ENCODE data around the gene PARD3B.

PARD3B gene

GRCh38 chr2:205545971-205546816 is 1000.9 kb downstream of the PARD3B start:
- no peak for ATAC-seq (ENCODE audit: low read depth)
- H3K27ac ChIP-seq (ENCODE audit: poor library complexity, severe bottlenecking): no peak overlapping the region

DNA sequence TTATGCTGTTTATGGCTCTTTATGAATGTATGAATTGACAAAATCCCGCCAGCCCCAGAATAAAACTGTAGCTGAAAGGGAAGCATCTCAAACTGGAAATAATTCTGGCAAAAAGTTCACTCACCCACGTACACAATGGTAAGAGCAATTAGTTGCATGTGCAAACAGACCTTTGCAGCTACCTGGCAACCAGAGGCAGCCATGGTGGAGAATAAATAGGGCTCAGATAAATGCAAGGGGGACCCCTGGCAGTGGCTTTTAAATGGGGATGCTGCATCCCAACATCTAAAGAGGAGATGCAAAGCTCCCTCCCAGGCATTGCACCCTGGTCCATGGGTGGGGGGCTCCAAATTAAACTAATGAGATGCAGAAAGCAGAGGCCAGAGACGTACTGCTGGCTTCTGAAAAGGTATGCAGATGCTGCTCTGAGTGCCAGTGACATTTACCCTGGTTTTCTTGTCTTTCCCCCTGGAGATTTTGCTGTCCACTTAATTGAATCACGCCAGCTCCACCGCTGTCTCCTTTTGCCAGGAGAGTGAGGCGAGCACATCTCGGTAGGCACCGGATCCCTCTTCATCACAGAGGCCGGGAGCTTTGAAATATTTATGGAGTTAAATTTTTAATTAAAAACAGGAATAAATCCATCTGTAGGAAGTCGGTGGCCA is 1010.4 kb downstream of the PARD3B start:
- DNase-seq (ENCODE audit: low spot score): no peak
- no peaks in the 10 kb centered on the region for H3K27me3 ChIP-seq (ENCODE audit: insufficient read depth, poor library complexity, severe bottlenecking)

More at GRCh38 chr2:205545971-205546816, 1000.9 kb downstream of the PARD3B start:
- no peak for DNase-seq (ENCODE audit: low spot score)
- H3K27me3 ChIP-seq (ENCODE audit: insufficient read depth, poor library complexity, severe bottlenecking): no peaks in the 10 kb centered on the region
- H3K4me1 ChIP-seq (ENCODE audit: insufficient read depth, poor library complexity, severe bottlenecking): no peaks in the 10 kb centered on the region
- H3K9me3 ChIP-seq (ENCODE audit: severe bottlenecking): no peaks in the 10 kb centered on the region
- TF ChIP-seq, protein P1, sequence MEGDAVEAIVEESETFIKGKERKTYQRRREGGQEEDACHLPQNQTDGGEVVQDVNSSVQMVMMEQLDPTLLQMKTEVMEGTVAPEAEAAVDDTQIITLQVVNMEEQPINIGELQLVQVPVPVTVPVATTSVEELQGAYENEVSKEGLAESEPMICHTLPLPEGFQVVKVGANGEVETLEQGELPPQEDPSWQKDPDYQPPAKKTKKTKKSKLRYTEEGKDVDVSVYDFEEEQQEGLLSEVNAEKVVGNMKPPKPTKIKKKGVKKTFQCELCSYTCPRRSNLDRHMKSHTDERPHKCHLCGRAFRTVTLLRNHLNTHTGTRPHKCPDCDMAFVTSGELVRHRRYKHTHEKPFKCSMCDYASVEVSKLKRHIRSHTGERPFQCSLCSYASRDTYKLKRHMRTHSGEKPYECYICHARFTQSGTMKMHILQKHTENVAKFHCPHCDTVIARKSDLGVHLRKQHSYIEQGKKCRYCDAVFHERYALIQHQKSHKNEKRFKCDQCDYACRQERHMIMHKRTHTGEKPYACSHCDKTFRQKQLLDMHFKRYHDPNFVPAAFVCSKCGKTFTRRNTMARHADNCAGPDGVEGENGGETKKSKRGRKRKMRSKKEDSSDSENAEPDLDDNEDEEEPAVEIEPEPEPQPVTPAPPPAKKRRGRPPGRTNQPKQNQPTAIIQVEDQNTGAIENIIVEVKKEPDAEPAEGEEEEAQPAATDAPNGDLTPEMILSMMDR (IDR thresholded peaks at IDR 0.05; ENCODE audit: poor library complexity, severe bottlenecking): no peak
- no peaks in the 10 kb centered on the region for H3K36me3 ChIP-seq (ENCODE audit: low read depth)
- no peak overlapping the region for H3K4me3 ChIP-seq (ENCODE audit: severe bottlenecking)

GRCh38 chr2:205556357-205556756 is 1011.1 kb downstream of the PARD3B start:
- Histone ChIP-seq H3K4me1 (ENCODE audit: insufficient read depth, poor library complexity, severe bottlenecking) (no peaks in the 10 kb centered on the region), H3K36me3 (ENCODE audit: low read depth) (no peaks in the 10 kb centered on the region), H3K27ac (ENCODE audit: poor library complexity, severe bottlenecking) (no peak overlapping the region), H3K9me3 (ENCODE audit: severe bottlenecking) (no peaks in the 10 kb centered on the region), H3K27me3 (ENCODE audit: insufficient read depth, poor library complexity, severe bottlenecking) (no peaks in the 10 kb centered on the region), H3K4me3 (ENCODE audit: severe bottlenecking) (no peak overlapping the region)
- TF ChIP-seq, protein P1 (IDR thresholded peaks at IDR 0.05; ENCODE audit: poor library complexity, severe bottlenecking): no peak
- no peak for ATAC-seq (ENCODE audit: low read depth)
- DNase-seq (ENCODE audit: low spot score): no peak

More for the DNA sequence above, 1010.4 kb downstream of the PARD3B start:
- ATAC-seq (ENCODE audit: low read depth): no peak
- TF ChIP-seq, protein P1 (IDR thresholded peaks at IDR 0.05; ENCODE audit: poor library complexity, severe bottlenecking): no peak
- H3K27ac ChIP-seq (ENCODE audit: poor library complexity, severe bottlenecking): no peak overlapping the region
- H3K36me3 ChIP-seq (ENCODE audit: low read depth): no peaks in the 10 kb centered on the region
- no peak overlapping the region for H3K4me3 ChIP-seq (ENCODE audit: severe bottlenecking)
- no peaks in the 10 kb centered on the region for H3K4me1 ChIP-seq (ENCODE audit: insufficient read depth, poor library complexity, severe bottlenecking)
- H3K9me3 ChIP-seq (ENCODE audit: severe bottlenecking): no peaks in the 10 kb centered on the region

GRCh38 chr2:205556841-205557539 is 1011.7 kb downstream of the PARD3B start:
- H3K9me3 ChIP-seq (ENCODE audit: severe bottlenecking): no peaks in the 10 kb centered on the region
- ATAC-seq (ENCODE audit: low read depth): no peak
- H3K36me3 ChIP-seq (ENCODE audit: low read depth): no peaks in the 10 kb centered on the region
- H3K4me3 ChIP-seq (ENCODE audit: severe bottlenecking): no peak overlapping the region
- TF ChIP-seq, protein P1 (IDR thresholded peaks at IDR 0.05; ENCODE audit: poor library complexity, severe bottlenecking): no peak
- H3K27ac ChIP-seq (ENCODE audit: poor library complexity, severe bottlenecking): no peak overlapping the region
- H3K27me3 ChIP-seq (ENCODE audit: insufficient read depth, poor library complexity, severe bottlenecking): no peaks in the 10 kb centered on the region
- no peaks in the 10 kb centered on the region for H3K4me1 ChIP-seq (ENCODE audit: insufficient read depth, poor library complexity, severe bottlenecking)
- no peak for DNase-seq (ENCODE audit: low spot score)
